ENCODE data around the gene KLLN. TPM values are rescaled to one million over a fixed set of nuclear protein-coding genes. Genes with fewer than 3 reads are reported as not detected.

The KLLN gene
- total RNA-seq, 3 donors from 2014 or later, result 0.44 to 1.1 (median 0.66) TPM

DNA sequence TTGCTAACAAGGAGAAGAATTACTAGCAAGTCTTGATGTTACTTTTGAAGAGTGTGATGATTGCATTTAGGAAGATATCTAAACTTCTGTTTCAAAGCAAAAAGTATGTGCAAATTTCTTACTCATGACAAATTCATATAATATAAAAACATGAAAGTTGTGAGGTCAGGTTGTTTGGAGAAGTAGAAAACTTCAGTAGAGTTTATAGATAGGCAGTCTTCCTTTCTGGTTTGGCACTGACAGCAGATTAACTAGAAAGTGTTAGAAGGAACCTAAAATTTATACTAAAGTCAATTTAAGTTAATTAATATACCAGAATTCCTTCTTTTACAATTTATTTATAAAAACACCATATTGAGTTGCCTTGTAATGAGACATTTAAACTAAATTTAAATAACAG, 17.0 kb upstream of the KLLN start:
- DNase-seq (ENCODE audit: low spot score in 2 of 2), result no peak
- H3K9me3 ChIP-seq, result no peaks in the 10 kb centered on the region
- no peak overlapping the region for H3K4me3 ChIP-seq
- H3K4me1 ChIP-seq, result no peaks in the 10 kb centered on the region
- no peaks in the 10 kb centered on the region for H3K36me3 ChIP-seq
- H3K27me3 ChIP-seq, result no peaks in the 10 kb centered on the region
- intact Hi-C loops (cut with DNase I; ENCODE audit: low total_unique reads), result no loop called here
- TF ChIP-seq, protein P1, sequence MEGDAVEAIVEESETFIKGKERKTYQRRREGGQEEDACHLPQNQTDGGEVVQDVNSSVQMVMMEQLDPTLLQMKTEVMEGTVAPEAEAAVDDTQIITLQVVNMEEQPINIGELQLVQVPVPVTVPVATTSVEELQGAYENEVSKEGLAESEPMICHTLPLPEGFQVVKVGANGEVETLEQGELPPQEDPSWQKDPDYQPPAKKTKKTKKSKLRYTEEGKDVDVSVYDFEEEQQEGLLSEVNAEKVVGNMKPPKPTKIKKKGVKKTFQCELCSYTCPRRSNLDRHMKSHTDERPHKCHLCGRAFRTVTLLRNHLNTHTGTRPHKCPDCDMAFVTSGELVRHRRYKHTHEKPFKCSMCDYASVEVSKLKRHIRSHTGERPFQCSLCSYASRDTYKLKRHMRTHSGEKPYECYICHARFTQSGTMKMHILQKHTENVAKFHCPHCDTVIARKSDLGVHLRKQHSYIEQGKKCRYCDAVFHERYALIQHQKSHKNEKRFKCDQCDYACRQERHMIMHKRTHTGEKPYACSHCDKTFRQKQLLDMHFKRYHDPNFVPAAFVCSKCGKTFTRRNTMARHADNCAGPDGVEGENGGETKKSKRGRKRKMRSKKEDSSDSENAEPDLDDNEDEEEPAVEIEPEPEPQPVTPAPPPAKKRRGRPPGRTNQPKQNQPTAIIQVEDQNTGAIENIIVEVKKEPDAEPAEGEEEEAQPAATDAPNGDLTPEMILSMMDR (IDR thresholded peaks at IDR 0.05), result no peak
- TF ChIP-seq POLR2AphosphoS5 (IDR thresholded peaks at IDR 0.05), result no peak
- no peak for TF ChIP-seq POLR2A (IDR thresholded peaks at IDR 0.05)
- no peak overlapping the region for H3K27ac ChIP-seq

GRCh38 chr10:87878664-87879459, 15.5 kb upstream of the KLLN start:
- intact Hi-C loops (cut with DNase I; ENCODE audit: low total_unique reads), result no loop called here

GRCh38 chr10:87875929-87876571, 12.7 kb upstream of the KLLN start:
- Histone ChIP-seq H3K27me3 (no peaks in the 10 kb centered on the region), H3K36me3 (no peaks in the 10 kb centered on the region), H3K27ac (no peak overlapping the region), H3K9me3 (no peaks in the 10 kb centered on the region), H3K4me3 (peak overlapping the region in 1 of 3 donors; percentile 6), H3K4me1 (no peaks in the 10 kb centered on the region)
- TF ChIP-seq, protein P1 (IDR thresholded peaks at IDR 0.05), result no peak
- TF ChIP-seq POLR2A (IDR thresholded peaks at IDR 0.05) (no peak), POLR2AphosphoS5 (IDR thresholded peaks at IDR 0.05) (no peak)
- DNase-seq (ENCODE audit: low spot score in 2 of 2), result no peak
- intact Hi-C loops (cut with DNase I; ENCODE audit: low total_unique reads), result no loop called here

More at GRCh38 chr10:87878664-87879459, 15.5 kb upstream of the KLLN start:
- TF ChIP-seq, protein P1 (IDR thresholded peaks at IDR 0.05), result no peak
- TF ChIP-seq POLR2A (IDR thresholded peaks at IDR 0.05) (no peak), POLR2AphosphoS5 (IDR thresholded peaks at IDR 0.05) (no peak)
- DNase-seq (ENCODE audit: low spot score in 2 of 2), result no peak
- Histone ChIP-seq H3K4me3 (no peak overlapping the region), H3K36me3 (no peaks in the 10 kb centered on the region), H3K27ac (no peak overlapping the region), H3K9me3 (no peaks in the 10 kb centered on the region), H3K27me3 (no peaks in the 10 kb centered on the region), H3K4me1 (no peaks in the 10 kb centered on the region)

DNA sequence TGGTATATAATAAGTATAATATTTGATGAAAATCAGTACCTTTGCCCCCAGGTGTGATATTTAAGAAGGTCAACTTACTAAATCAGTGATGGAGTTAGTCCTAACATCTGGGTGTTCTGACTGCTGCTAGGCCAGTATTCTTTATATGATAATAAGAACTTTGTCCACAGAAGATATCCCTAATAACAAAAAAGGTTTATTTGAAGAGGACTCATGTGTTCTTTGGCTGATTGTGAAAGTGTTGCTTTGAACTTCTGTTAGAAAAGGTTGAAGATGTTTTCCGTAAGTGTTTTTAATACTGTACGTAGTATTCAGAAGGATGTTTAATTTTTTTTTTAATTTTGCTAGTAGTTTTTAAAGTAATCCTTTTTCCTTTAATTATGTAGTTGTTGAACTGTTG, 10.3 kb upstream of the KLLN start:
- H3K4me1 ChIP-seq, result peaks cover 0 to 2% of the 10 kb centered on the region in 2 donors
- H3K9me3 ChIP-seq, result no peaks in the 10 kb centered on the region
- no peak for TF ChIP-seq POLR2A (IDR thresholded peaks at IDR 0.05)
- H3K4me3 ChIP-seq, result no peak overlapping the region
- no peaks in the 10 kb centered on the region for H3K27me3 ChIP-seq
- peak overlapping the region in 1 of 2 donors; percentile 10 for H3K27ac ChIP-seq
- intact Hi-C loops (cut with DNase I; ENCODE audit: low total_unique reads), result no loop called here
- DNase-seq (ENCODE audit: low spot score in 2 of 2), result no peak
- H3K36me3 ChIP-seq, result no peaks in the 10 kb centered on the region

- Histone ChIP-seq H3K4me1 (peaks cover 0 to 7% of the 10 kb centered on the region in 2 donors), H3K4me3 (peak overlapping the region in 1 of 3 donors; percentile 1), H3K27me3 (no peaks in the 10 kb centered on the region), H3K36me3 (no peaks in the 10 kb centered on the region), H3K27ac (no peak overlapping the region), H3K9me3 (no peaks in the 10 kb centered on the region)
- TF ChIP-seq, protein P1 (IDR thresholded peaks at IDR 0.05), result no peak
- TF ChIP-seq POLR2A (IDR thresholded peaks at IDR 0.05) (no peak), POLR2AphosphoS5 (IDR thresholded peaks at IDR 0.05) (no peak)
- no peak for DNase-seq (ENCODE audit: low spot score in 2 of 2)
- intact Hi-C loops (cut with DNase I; ENCODE audit: low total_unique reads), result no loop called here
These were observed 9.5 kb upstream of the KLLN start for GRCh38 chr10:87872828-87873227.

All from breast epithelium (tissue), 4 donors.